CD14-positive monocyte (primary cell): ENCODE results near the gene AHR. TPM values are rescaled to one million over a fixed set of nuclear protein-coding genes. Genes with fewer than 3 reads are reported as not detected.
"Not testable (repeated sequence)": the region's sequence is repeated elsewhere in the genome, so short reads cannot be mapped to it uniquely, and the experiment has no call there.

Source experiments
- DNase-seq, 3 donors: peaks; one replicate each; pipeline ENCODE4 v3.0.0-alpha.2; 2011 to 2022
- H2AFZ ChIP-seq: 2 replicates; pipeline ENCODE4 v1.6.0; 2012; ENCODE audit warnings: mild to moderate bottlenecking, low read depth, low read length, inconsistent platforms; ENCODE audit not compliant: insufficient read depth, poor library complexity, severe bottlenecking
- H3K27ac ChIP-seq, 2 donors: 1 replicate in 1 of 2; 2 replicates in 1 of 2; pipeline ENCODE4 v1.5.1; 2012 to 2013; ENCODE audit warnings: low read length in 2 of 2, control low read depth in 1 of 2, inconsistent platforms in 1 of 2, low read depth in 1 of 2, mild to moderate bottlenecking in 1 of 2
- H3K27me3 ChIP-seq, 2 donors: one replicate each; pipeline versions ENCODE4 v1.6.0 to v1.6.1; 2011 to 2013; ENCODE audit warnings: low read length in 2 of 2; ENCODE audit not compliant: control insufficient read depth in 2 of 2, insufficient read depth in 2 of 2
- H3K36me3 ChIP-seq, 2 donors: replicated peaks in 1 of 2; 1 replicate in 1 of 2; 2 replicates in 1 of 2; pipeline versions ENCODE4 v1.5.1 to v1.6.1; 2012 to 2013; ENCODE audit warnings: low read length in 2 of 2, control low read depth in 1 of 2, inconsistent platforms in 1 of 2, mild to moderate bottlenecking in 1 of 2; ENCODE audit not compliant: insufficient read depth in 2 of 2, control insufficient read depth in 1 of 2
- H3K4me1 ChIP-seq, 2 donors: 1 replicate in 1 of 2; 2 replicates in 1 of 2; pipeline versions ENCODE4 v1.5.1 to v1.6.1; 2012 to 2013; ENCODE audit warnings: low read length in 2 of 2, control low read depth in 1 of 2, inconsistent platforms in 1 of 2, mild to moderate bottlenecking in 1 of 2, moderate library complexity in 1 of 2; ENCODE audit not compliant: insufficient read depth in 2 of 2, control insufficient read depth in 1 of 2
- H3K4me2 ChIP-seq: replicated peaks from 2 replicates; pipeline ENCODE3; 2012; ENCODE audit warnings: low read length, moderate library complexity, mild to moderate bottlenecking; ENCODE audit not compliant: poor library complexity, severe bottlenecking; ENCODE audit errors: extremely low read depth
- H3K4me3 ChIP-seq, 3 experiments: fragments of 200-600 bp in 1 of 3; sonication (generic) in 1 of 3; replicated peaks in 1 of 3; 1 replicate in 2 of 3; 2 replicates in 1 of 3; pipeline ENCODE4 v1.5.1; 2011 to 2013; ENCODE audit warnings: low read length in 3 of 3, mild to moderate bottlenecking in 3 of 3, control low read depth in 2 of 3, low read depth in 2 of 3, inconsistent platforms in 1 of 3, moderate library complexity in 1 of 3
- H3K79me2 ChIP-seq: 2 replicates; pipeline ENCODE4 v1.6.0; 2012; ENCODE audit warnings: mild to moderate bottlenecking, control low read depth, inconsistent platforms, low read length, moderate library complexity; ENCODE audit not compliant: insufficient read depth
- H3K9ac ChIP-seq: 2 replicates; pipeline ENCODE4 v1.6.0; 2017; ENCODE audit warnings: low read length, mild to moderate bottlenecking; ENCODE audit not compliant: insufficient read depth, poor library complexity, severe bottlenecking
- H3K9me3 ChIP-seq, 2 donors: replicated peaks in 1 of 2; 1 replicate in 1 of 2; 2 replicates in 1 of 2; pipeline versions ENCODE4 v1.5.1 to v1.6.1; 2012 to 2013; ENCODE audit warnings: low read length in 2 of 2, control low read depth in 1 of 2; ENCODE audit not compliant: control insufficient read depth in 1 of 2, insufficient read depth in 1 of 2
- H4K20me1 ChIP-seq: 2 replicates; pipeline ENCODE4 v1.6.0; 2012; ENCODE audit warnings: mild to moderate bottlenecking, low read length, control low read depth, moderate library complexity; ENCODE audit not compliant: insufficient read depth
- H3K27ac Mint-ChIP-seq, 7 donors: one replicate each; pipeline ENCODE4 v1.8.0; 2020; ENCODE audit warnings: mild to moderate bottlenecking in 7 of 7, mixed read lengths in 7 of 7, moderate library complexity in 6 of 7, inconsistent platforms in 2 of 7
- H3K27me3 Mint-ChIP-seq, 3 donors: one replicate each; pipeline ENCODE4 v1.8.0; 2021 to 2022; ENCODE audit warnings: low read depth in 3 of 3, mild to moderate bottlenecking in 3 of 3, mixed read lengths in 3 of 3, moderate library complexity in 3 of 3, inconsistent platforms in 1 of 3
- H3K36me3 Mint-ChIP-seq, 2 donors: one replicate each; pipeline ENCODE4 v1.8.0; 2020; ENCODE audit warnings: mixed read lengths in 2 of 2, inconsistent platforms in 1 of 2, mild to moderate bottlenecking in 1 of 2
- H3K4me1 Mint-ChIP-seq: one replicate; pipeline ENCODE4 v1.8.0; 2020; ENCODE audit warnings: mild to moderate bottlenecking, mixed read lengths
- H3K4me3 Mint-ChIP-seq, 2 donors: one replicate each; pipeline ENCODE4 v1.8.0; 2020; ENCODE audit warnings: mild to moderate bottlenecking in 2 of 2, mixed read lengths in 2 of 2, moderate library complexity in 1 of 2
- H3K9me3 Mint-ChIP-seq, 7 donors: one replicate each; pipeline ENCODE4 v1.8.0; 2020 to 2022; ENCODE audit warnings: mixed read lengths in 7 of 7, mild to moderate bottlenecking in 6 of 7, moderate library complexity in 6 of 7, inconsistent platforms in 2 of 7
- CTCF ChIP-seq: fragments of 200-600 bp; IDR thresholded peaks from one replicate; pipeline ENCODE4 v1.8.0; 2022; ENCODE audit warnings: antibody characterized with exemption, mild to moderate bottlenecking
- WGBS: methylation state at CpG from one replicate; pipeline ENCODE4 v1.1.5; 2013; ENCODE audit warnings: missing lambda C conversion rate; ENCODE audit not compliant: insufficient coverage; 5-methylcytosine and 5-hydroxymethylcytosine counted together
- intact Hi-C, 2 donors: fragments of 100-400 bp; cut with micrococcal nuclease; formaldehyde crosslinking; loops; one replicate each; pipeline versions ENCODE4 v1.15.0 to v1.15.1; 2023
- polyA plus RNA-seq, 3 donors: library from polyadenylated mRNA; depleted of rRNA in 1 of 3; unstranded in 2 of 3; stranded (reverse) in 1 of 3; fragments of 300-500 nt in 2 of 3; fragments of >200 nt in 1 of 3; fragmentation: Illumina TruSeq in 2 of 3; gene quantifications; 1 replicate in 2 of 3; 2 replicates in 1 of 3; pipeline ENCODE4 v1.2.3, GENCODE V29; 2012 to 2021

Gene AHR
- polyA plus RNA-seq, 3 donors: 42.4 to 56.6 (median 54.1) TPM

GRCh38 chr7:17347401-17347800 lies 48.9 kb downstream of the AHR start:
- no peaks in the 10 kb centered on the region for H3K79me2 ChIP-seq
- H3K27me3 ChIP-seq: no peaks in the 10 kb centered on the region
- H3K27me3 Mint-ChIP-seq: peaks cover 0 to 1% (median 0%) of the 10 kb centered on the region in 3 donors
- H3K36me3 Mint-ChIP-seq: peaks cover 27 to 44% of the 10 kb centered on the region in 2 donors
- no peak for DNase-seq
- H3K9me3 Mint-ChIP-seq: peaks cover 11 to 26% (median 23%) of the 10 kb centered on the region in 7 donors
- H3K4me3 ChIP-seq: no peak overlapping the region
- H3K36me3 ChIP-seq: peaks cover 18 to 38% of the 10 kb centered on the region in 2 donors
- no peaks in the 10 kb centered on the region for H3K4me1 ChIP-seq
- H3K9me3 ChIP-seq: no peaks in the 10 kb centered on the region
- H2AFZ ChIP-seq: no peak overlapping the region
- no peak overlapping the region for H3K4me3 Mint-ChIP-seq
- H4K20me1 ChIP-seq: peaks cover 36% of the 10 kb centered on the region
- no peak for TF ChIP-seq CTCF
- peak overlapping the region in 1 of 7 donors; percentile 36 for H3K27ac Mint-ChIP-seq
- intact Hi-C loops: loop anchor here in 1 of 2 donors (10.0 kb wide), 1 partner anchor 57 kb away; no protein-coding TSS in a partner anchor
- H3K9ac ChIP-seq: no peak overlapping the region
- H3K4me2 ChIP-seq: no peak overlapping the region
- H3K27ac ChIP-seq: no peak overlapping the region
- peaks cover 3% of the 10 kb centered on the region for H3K4me1 Mint-ChIP-seq

- not testable (repeated sequence) for H3K4me1 ChIP-seq, H3K27me3 ChIP-seq, H3K27me3 Mint-ChIP-seq, H2AFZ ChIP-seq, H3K27ac ChIP-seq, H3K4me2 ChIP-seq, H3K79me2 ChIP-seq, H3K4me1 Mint-ChIP-seq, H3K9me3 ChIP-seq, H3K4me3 ChIP-seq, H3K27ac Mint-ChIP-seq, H3K9ac ChIP-seq, DNase-seq, H3K4me3 Mint-ChIP-seq
- Histone ChIP-seq H4K20me1 (peaks cover 28% of the 10 kb centered on the region), H3K36me3 (peaks cover 3 to 25% of the 10 kb centered on the region in 2 donors)
- intact Hi-C loops: loop anchor here in 1 of 2 donors (10.0 kb wide), 1 partner anchor 56 kb away; no protein-coding TSS in a partner anchor
- H3K9me3 Mint-ChIP-seq: peaks cover 11 to 27% (median 23%) of the 10 kb centered on the region in 7 donors
- peaks cover 19 to 41% of the 10 kb centered on the region in 2 donors for H3K36me3 Mint-ChIP-seq
- WGBS: no CpG with 5 or more reads among the region's 1 CpG
These were observed 50.5 kb downstream of the AHR start for GRCh38 chr7:17348932-17349331.

- peaks cover 0 to 15% of the 10 kb centered on the region in 2 donors for H3K36me3 ChIP-seq
- not testable (repeated sequence) for H3K27ac Mint-ChIP-seq
These were observed 51.9 kb downstream of the AHR start for GRCh38 chr7:17350321-17350720.

More at GRCh38 chr7:17350321-17350720, 51.9 kb downstream of the AHR start:
- H3K9ac ChIP-seq, H3K27ac ChIP-seq, H3K27me3 Mint-ChIP-seq, H2AFZ ChIP-seq, H3K79me2 ChIP-seq, H3K4me3 Mint-ChIP-seq, H3K27me3 ChIP-seq, H3K4me1 Mint-ChIP-seq, DNase-seq, H3K4me2 ChIP-seq, H3K4me1 ChIP-seq, H3K9me3 ChIP-seq, H3K4me3 ChIP-seq: not testable (repeated sequence)
- H3K9me3 Mint-ChIP-seq: peaks cover 11 to 27% (median 25%) of the 10 kb centered on the region in 7 donors
- H3K36me3 Mint-ChIP-seq: peaks cover 18 to 32% of the 10 kb centered on the region in 2 donors
- intact Hi-C loops: loop anchor here in 1 of 2 donors (10.0 kb wide), 1 partner anchor 54 kb away; no protein-coding TSS in a partner anchor
- no CpG with 5 or more reads among the region's 3 CpGs for WGBS
- H4K20me1 ChIP-seq: peaks cover 14% of the 10 kb centered on the region
